H1 (cell line): ENCODE data around the gene PRR16. TPM values are rescaled to one million over a fixed set of nuclear protein-coding genes. Genes with fewer than 3 reads are reported as not detected.

Source experiments
- CTCF ChIA-PET: fragments of 300-600 bp; sonication (Branson Sonifier 250); formaldehyde crosslinking; loops from one replicate; lab custom pipeline; 2021; ENCODE audit not compliant: partially characterized antibody; lab: Charles Lee
- POLR2A ChIA-PET: fragments of 300-600 bp; sonication (Branson Sonifier 250); formaldehyde crosslinking; loops from one replicate; lab custom pipeline; 2021; ENCODE audit warnings: inconsistent platforms; ENCODE audit not compliant: partially characterized antibody; lab: Charles Lee
- DNase-seq, 2 experiments: peaks; one replicate each; pipeline versions ENCODE4 v3.0.0 to v3.0.0-alpha.2; 2010 to 2022; ENCODE audit warnings: low spot score in 2 of 2, low read depth in 1 of 2, mixed read lengths in 1 of 2
- FAIRE-seq: peaks from 2 replicates; lab custom pipeline; 2011; peaks lifted over from hg19 to GRCh38; lab: Jason Lieb, UNC
- H2AFZ ChIP-seq: 2 replicates; pipeline ENCODE4 v1.8.1; 2012; ENCODE audit warnings: low read length, inconsistent platforms
- H2AK5ac ChIP-seq: 2 replicates; pipeline ENCODE4 v1.6.1; 2013; ENCODE audit warnings: low read depth, low read length
- H2BK120ac ChIP-seq: replicated peaks from 2 replicates; pipeline ENCODE3; 2013; ENCODE audit warnings: low read depth, low read length, inconsistent platforms
- H2BK12ac ChIP-seq: 2 replicates; pipeline ENCODE4 v1.6.1; 2013; ENCODE audit warnings: low read depth, low read length
- H2BK15ac ChIP-seq: 2 replicates; pipeline ENCODE4 v1.6.1; 2013; ENCODE audit warnings: low read length
- H2BK20ac ChIP-seq: 2 replicates; pipeline ENCODE4 v1.6.1; 2013; ENCODE audit warnings: low read length
- H2BK5ac ChIP-seq: 2 replicates; pipeline ENCODE4 v1.6.1; 2013; ENCODE audit warnings: low read depth, low read length
- H3K14ac ChIP-seq: 2 replicates; pipeline ENCODE4 v1.6.1; 2013; ENCODE audit warnings: inconsistent platforms; ENCODE audit not compliant: insufficient read length
- H3K18ac ChIP-seq: 2 replicates; pipeline ENCODE4 v1.6.1; 2013; ENCODE audit warnings: low read length; ENCODE audit errors: extremely low read depth
- H3K23ac ChIP-seq: 2 replicates; pipeline ENCODE4 v1.6.1; 2013; ENCODE audit warnings: inconsistent platforms; ENCODE audit not compliant: insufficient read length
- H3K23me2 ChIP-seq: 2 replicates; pipeline ENCODE4 v1.6.1; 2013; ENCODE audit warnings: low read depth, low read length
- H3K27ac ChIP-seq: 2 replicates; pipeline ENCODE4 v1.6.1; 2011; ENCODE audit warnings: low read depth, low read length, inconsistent platforms
- H3K27me3 ChIP-seq, 4 experiments: replicated peaks in 1 of 4; 1 replicate in 1 of 4; 2 replicates in 3 of 4; pipeline versions ENCODE4 v1.6.1 to v1.8.1; 2011 to 2013; ENCODE audit warnings: low read length in 3 of 4, mild to moderate bottlenecking in 3 of 4, inconsistent platforms in 2 of 4, mixed read lengths in 2 of 4, moderate library complexity in 1 of 4; ENCODE audit not compliant: control insufficient read depth in 3 of 4, insufficient read depth in 3 of 4; ENCODE audit errors: extremely low read depth in 1 of 4
- H3K36me3 ChIP-seq, 4 experiments: 2 replicates each; pipeline versions ENCODE4 v1.6.1 to v1.8.1; 2011 to 2013; ENCODE audit warnings: mild to moderate bottlenecking in 4 of 4, low read length in 3 of 4, moderate library complexity in 2 of 4, control low read depth in 1 of 4, inconsistent platforms in 1 of 4; ENCODE audit not compliant: insufficient read depth in 4 of 4, control insufficient read depth in 2 of 4
- H3K4ac ChIP-seq: replicated peaks from 2 replicates; pipeline ENCODE3; 2013; ENCODE audit warnings: low read length, low read depth, mixed read lengths, inconsistent platforms; ENCODE audit not compliant: insufficient read length
- H3K4me1 ChIP-seq, 4 experiments: replicated peaks in 1 of 4; 1 replicate in 1 of 4; 2 replicates in 3 of 4; pipeline versions ENCODE4 v1.6.1 to v1.8.1; 2011 to 2013; ENCODE audit warnings: low read length in 3 of 4, inconsistent platforms in 2 of 4, mixed read lengths in 1 of 4; ENCODE audit not compliant: insufficient read depth in 4 of 4, control insufficient read depth in 3 of 4
- H3K4me2 ChIP-seq, 2 experiments: 2 replicates each; pipeline versions ENCODE4 v1.6.1 to v1.8.1; 2011 to 2013; ENCODE audit warnings: low read depth in 2 of 2, low read length in 2 of 2, control low read depth in 1 of 2, inconsistent platforms in 1 of 2, mild to moderate bottlenecking in 1 of 2; ENCODE audit not compliant: insufficient read depth in 1 of 2
- H3K4me3 ChIP-seq, 4 experiments: fragments of 200-600, 300-600 bp in 1 of 4; sonication (generic), shearing (Covaris generic), sonication (Bioruptor Twin) in 1 of 4; 2 replicates each; pipeline versions ENCODE4 v1.5.1 to v1.8.1; 2011 to 2016; ENCODE audit warnings: low read length in 4 of 4, low read depth in 3 of 4, control low read depth in 2 of 4, inconsistent platforms in 2 of 4, mild to moderate bottlenecking in 2 of 4, mixed read lengths in 1 of 4, moderate library complexity in 1 of 4; ENCODE audit not compliant: insufficient read depth in 2 of 4; ENCODE audit errors: extremely low read depth in 1 of 4
- H3K56ac ChIP-seq: replicated peaks from 2 replicates; pipeline ENCODE3; 2013; ENCODE audit warnings: low read depth, mild to moderate bottlenecking, mixed read lengths, low read length, inconsistent platforms; ENCODE audit not compliant: insufficient read length
- H3K79me1 ChIP-seq: 2 replicates; pipeline ENCODE4 v1.6.1; 2013; ENCODE audit warnings: low read depth, low read length, control low read depth
- H3K79me2 ChIP-seq, 2 experiments: 2 replicates each; pipeline versions ENCODE4 v1.6.1 to v1.8.1; 2012 to 2013; ENCODE audit warnings: low read length in 2 of 2, mild to moderate bottlenecking in 2 of 2, inconsistent platforms in 1 of 2; ENCODE audit not compliant: insufficient read depth in 2 of 2, control insufficient read depth in 1 of 2
- H3K9ac ChIP-seq, 4 experiments: replicated peaks in 1 of 4; 1 replicate in 1 of 4; 2 replicates in 3 of 4; pipeline versions ENCODE4 v1.6.1 to v1.8.1; 2011 to 2013; ENCODE audit warnings: low read depth in 3 of 4, low read length in 3 of 4, control low read depth in 2 of 4, mild to moderate bottlenecking in 2 of 4, moderate library complexity in 2 of 4, inconsistent platforms in 1 of 4; ENCODE audit errors: extremely low read depth in 1 of 4
- H3K9me3 ChIP-seq, 2 experiments: 2 replicates each; pipeline versions ENCODE4 v1.6.1 to v1.8.1; 2012 to 2013; ENCODE audit warnings: mild to moderate bottlenecking in 2 of 2, moderate library complexity in 2 of 2, control low read depth in 1 of 2, inconsistent platforms in 1 of 2, low read depth in 1 of 2, low read length in 1 of 2, mixed read lengths in 1 of 2; ENCODE audit not compliant: insufficient read depth in 2 of 2
- H4K20me1 ChIP-seq, 2 experiments: replicated peaks in 1 of 2; 2 replicates each; pipeline versions ENCODE3 to v1.8.1; 2011 to 2013; ENCODE audit warnings: inconsistent platforms in 2 of 2, low read length in 2 of 2, mild to moderate bottlenecking in 1 of 2; ENCODE audit not compliant: insufficient read depth in 2 of 2, control insufficient read depth in 1 of 2
- H4K5ac ChIP-seq: 2 replicates; pipeline ENCODE4 v1.6.1; 2013; ENCODE audit warnings: low read length, low read depth, mixed read lengths, inconsistent platforms; ENCODE audit not compliant: insufficient read length
- H4K8ac ChIP-seq: 2 replicates; pipeline ENCODE4 v1.8.0; 2013; ENCODE audit warnings: mild to moderate bottlenecking, moderate library complexity, low read length, inconsistent platforms; ENCODE audit not compliant: insufficient read depth; ENCODE audit errors: extremely low read depth
- H4K91ac ChIP-seq: replicated peaks from 2 replicates; pipeline ENCODE3; 2013; ENCODE audit warnings: low read length, mixed read lengths, inconsistent platforms; ENCODE audit not compliant: insufficient read length
- BCL11A ChIP-seq, 2 experiments: IDR thresholded peaks; one replicate each; pipeline ENCODE4 v1.6.1; 2011; ENCODE audit warnings: low read depth in 2 of 2, low read length in 2 of 2, mild to moderate bottlenecking in 2 of 2
- SP1 ChIP-seq: IDR thresholded peaks from 2 replicates; pipeline ENCODE4 v1.6.1; 2011; ENCODE audit warnings: low read depth, low read length
- YY1 ChIP-seq: IDR thresholded peaks from 2 replicates; pipeline ENCODE4 v1.6.1; 2011; ENCODE audit warnings: low read depth, mild to moderate bottlenecking, low read length
- polyA plus RNA-seq, 7 experiments: library from polyadenylated mRNA; depleted of rRNA in 3 of 7; stranded (reverse) in 5 of 7; unstranded in 2 of 7; fragments of >200 nt in 5 of 7; fragments of 200-250 nt in 2 of 7; gene quantifications; 1 replicate in 5 of 7; 2 replicates in 1 of 7; 4 replicates in 1 of 7; pipeline versions ENCODE4 v1.2.1 to v1.2.3, GENCODE V29; 2011 to 2013; ENCODE audit warnings: missing spikeins in 2 of 7, mixed read lengths in 2 of 7
- total RNA-seq: library from RNA; stranded (reverse); fragmentation: NEBNext Ultra II Directional; extraction: Animal tissue kit (Norgen Biotek cat#: 25700); gene quantifications from 2 replicates; pipeline ENCODE4 v1.2.1, GENCODE V29; 2021

PRR16 gene
- total and polyA plus RNA-seq, 2 of the 8 experiments (the other 6 are each of a cell fraction or from before 2014, with no cell fraction given): 0.73 to 1.6 TPM

GRCh38 chr5:120730214-120730613, 266.1 kb downstream of the PRR16 start:
- no peaks in the 10 kb centered on the region for H3K79me2 ChIP-seq
- H2BK15ac ChIP-seq: no peak overlapping the region
- H3K9ac ChIP-seq: no peak overlapping the region
- H3K56ac ChIP-seq: no peak overlapping the region
- no peak overlapping the region for H2AFZ ChIP-seq
- no peak overlapping the region for H2BK120ac ChIP-seq
- no peak overlapping the region for H2AK5ac ChIP-seq
- no peaks in the 10 kb centered on the region for H3K27me3 ChIP-seq
- ChIA-PET POLR2A (interaction anchor here (1.2 kb wide), 1 partner anchor 23 kb away, joined by 6 read pairs; no protein-coding TSS in a partner anchor), CTCF (no interaction called here)
- H4K91ac ChIP-seq: no peak overlapping the region
- peaks cover 0 to 4% (median 0%) of the 10 kb centered on the region in 4 experiments; a peak in 1 of 7 replicates for H3K4me1 ChIP-seq
- no peaks in the 10 kb centered on the region for H3K79me1 ChIP-seq
- no peak overlapping the region for H3K14ac ChIP-seq
- no peak overlapping the region for H4K8ac ChIP-seq
- H3K36me3 ChIP-seq: no peaks in the 10 kb centered on the region
- no peaks in the 10 kb centered on the region for H3K23me2 ChIP-seq
- no peak overlapping the region for H2BK12ac ChIP-seq
- H3K4me3 ChIP-seq: no peak overlapping the region
- H3K23ac ChIP-seq: no peak overlapping the region
- H4K20me1 ChIP-seq: no peaks in the 10 kb centered on the region
- FAIRE-seq (no peak), DNase-seq (no peak)
- no peak overlapping the region for H2BK20ac ChIP-seq
- H3K4me2 ChIP-seq: no peak overlapping the region
- H2BK5ac ChIP-seq: no peak overlapping the region
- no peak overlapping the region for H3K18ac ChIP-seq
- no peak overlapping the region for H3K27ac ChIP-seq
- no peak overlapping the region for H3K4ac ChIP-seq
- no peak overlapping the region for H4K5ac ChIP-seq
- H3K9me3 ChIP-seq: no peaks in the 10 kb centered on the region
- TF ChIP-seq BCL11A (IDR thresholded peaks at IDR 0.05; ENCODE audit: low read depth in 2 of 2, low read length in 2 of 2): no peak
- TF ChIP-seq YY1: no peak
- TF ChIP-seq SP1: no peak
